GM19372 (cell line): Measurements from ENCODE around the gene NFATC2.

Source experiments
- ATAC-seq: cut with Tn5 transposase; IDR thresholded peaks from one replicate; pipeline ENCODE4 v1.9.1; 2021; ENCODE audit warnings: mild to moderate bottlenecking, low read depth, moderate library complexity; ENCODE audit not compliant: unreplicated experiment

Gene NFATC2

DNA sequence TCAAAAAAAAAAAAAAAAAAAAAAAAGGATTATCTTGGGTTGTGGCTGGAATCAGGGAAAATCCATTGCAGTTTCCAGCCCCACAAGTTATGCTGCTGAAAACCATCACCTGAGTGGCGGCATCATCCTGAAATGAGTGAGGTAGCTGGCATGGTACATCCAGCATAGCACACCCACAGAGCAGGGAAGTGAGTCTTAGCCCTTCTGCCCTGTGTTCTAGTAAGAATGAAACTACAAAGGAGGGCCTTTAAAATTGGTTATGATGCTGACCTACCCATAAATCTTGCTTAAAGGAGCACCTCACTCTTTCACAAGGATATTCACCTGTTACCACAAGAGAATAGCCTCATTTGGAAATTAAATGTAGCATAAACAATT is 119.2 kb downstream of the NFATC2 start:
- no peak for ATAC-seq

DNA sequence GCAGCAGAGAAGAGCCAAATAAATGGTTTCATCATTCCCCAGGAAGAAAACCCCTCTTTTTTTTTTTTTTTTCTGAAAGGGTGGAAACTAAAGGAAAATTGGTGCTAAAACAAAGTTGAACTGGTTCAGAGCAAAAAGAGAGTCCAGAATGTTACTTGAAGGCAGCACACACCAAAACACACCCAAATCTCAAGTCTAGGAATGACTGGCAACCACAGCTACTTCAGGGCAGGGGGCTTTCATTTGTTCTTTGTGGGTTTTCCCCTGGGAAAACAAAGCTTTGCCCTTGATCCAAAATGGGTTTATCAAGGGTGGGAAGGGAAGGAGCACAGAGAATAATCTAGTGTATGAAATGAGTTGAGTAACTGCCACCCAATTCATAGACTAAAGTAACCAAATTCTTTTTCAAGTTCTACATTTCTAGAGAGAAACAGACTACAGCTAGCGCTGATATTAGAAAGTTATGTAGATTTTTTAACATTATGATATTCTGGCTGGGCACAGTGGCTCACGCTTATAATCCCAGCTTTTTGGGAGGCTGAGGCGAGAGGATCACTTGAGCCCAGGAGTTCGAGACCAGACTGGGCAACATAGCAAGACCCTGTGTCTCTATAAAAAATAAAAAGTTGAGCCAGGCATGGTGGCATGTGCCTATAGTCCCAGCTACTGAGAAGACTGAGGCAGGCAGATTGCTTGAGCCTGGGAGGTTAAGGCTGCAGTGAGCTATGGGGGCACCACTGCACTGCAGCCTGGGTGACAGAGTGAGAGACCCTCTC is 119.8 kb downstream of the NFATC2 start:
- no peak for ATAC-seq

DNA sequence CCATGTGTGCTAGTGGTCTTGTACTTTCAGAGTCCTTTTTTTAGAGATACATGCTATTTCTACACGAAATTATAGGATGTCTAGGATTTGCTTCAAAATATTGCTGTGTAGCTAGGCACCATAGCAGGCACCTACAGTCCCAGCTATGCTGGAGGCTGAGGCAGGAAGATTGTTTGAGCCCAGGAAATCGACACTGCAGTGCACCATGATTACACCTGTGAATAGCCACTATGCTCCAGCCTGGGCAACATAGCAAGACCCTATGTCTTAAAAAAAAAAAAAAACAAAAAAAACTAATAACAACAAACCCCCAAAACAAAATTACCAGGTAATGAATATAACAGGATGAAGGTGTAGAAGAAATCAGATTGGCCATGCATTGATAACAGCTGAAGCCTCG is 121.7 kb downstream of the NFATC2 start:
- ATAC-seq = no peak

DNA sequence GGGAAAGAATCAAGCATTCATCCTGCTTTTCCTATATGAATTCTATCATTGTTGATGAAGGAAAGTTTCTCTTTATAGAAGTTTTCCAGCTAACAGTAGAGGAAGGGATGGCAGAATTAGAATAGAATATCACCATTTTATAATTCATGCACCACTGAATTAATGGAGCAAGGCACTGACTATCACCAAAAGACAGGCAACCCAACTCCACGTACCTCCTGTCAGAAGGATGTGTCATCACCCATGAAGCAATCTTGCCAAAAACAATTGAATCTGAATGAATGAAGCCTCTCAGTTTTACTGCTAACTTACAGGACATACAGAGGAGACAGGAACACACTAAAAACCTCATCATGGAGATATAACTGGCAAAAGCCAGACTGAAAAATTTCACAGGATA is 122.4 kb downstream of the NFATC2 start:
- ATAC-seq = no peak

DNA sequence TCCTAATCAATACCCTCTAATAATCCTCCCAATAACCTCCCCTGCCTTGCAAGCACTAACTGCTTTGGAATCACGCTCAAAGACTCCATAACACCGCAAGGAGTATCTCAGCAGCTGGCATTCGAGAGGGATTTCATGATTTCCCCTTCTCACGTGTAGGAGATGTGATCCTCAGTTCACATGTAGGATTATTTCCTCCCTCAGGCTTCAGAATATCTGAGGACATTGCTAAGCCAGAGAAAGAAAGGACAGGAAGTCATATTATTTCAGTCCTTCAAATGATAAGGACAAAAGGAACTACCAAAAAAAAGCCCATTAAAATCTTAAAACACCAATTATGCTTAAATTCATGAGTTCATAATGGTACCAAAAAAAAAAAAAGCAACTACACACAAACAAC is 122.9 kb downstream of the NFATC2 start:
- no peak for ATAC-seq

DNA sequence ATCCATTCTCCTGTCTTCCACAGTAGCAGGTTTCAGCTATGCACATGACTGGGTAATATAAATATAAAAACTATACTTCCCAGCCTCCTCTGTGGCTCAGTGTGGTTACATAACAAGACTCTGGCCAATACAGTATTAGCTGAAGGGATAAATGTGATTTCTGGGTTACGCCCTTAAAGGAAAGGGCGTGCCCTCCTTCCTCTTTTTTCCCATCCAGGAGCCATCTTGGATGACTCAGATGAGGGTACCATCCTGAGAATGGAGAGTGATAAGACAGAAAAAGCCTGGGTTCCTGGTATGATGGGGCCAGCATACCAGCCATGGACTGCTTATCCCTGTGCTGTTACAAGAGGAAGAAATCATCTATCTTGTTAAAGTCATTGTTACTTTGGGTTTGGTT is 123.3 kb downstream of the NFATC2 start:
- ATAC-seq = no peak

DNA sequence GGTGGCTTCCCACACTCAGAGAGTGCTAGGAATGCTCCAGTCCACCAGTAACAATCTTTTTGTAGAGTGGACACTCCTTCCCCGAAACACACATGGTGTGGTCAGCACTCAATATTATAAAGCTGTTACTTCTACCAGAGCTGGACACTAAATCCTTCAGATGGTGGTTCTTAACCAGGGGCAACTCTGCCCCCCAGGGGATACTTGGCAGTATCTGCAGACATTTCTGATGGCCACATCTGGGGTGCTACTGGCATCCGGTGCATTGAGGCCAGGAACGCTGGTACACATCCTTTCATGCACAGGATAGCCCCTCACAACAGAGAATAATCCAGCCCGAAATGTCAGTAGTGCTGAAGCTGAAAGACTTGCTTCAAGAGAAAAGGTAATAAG is 124.4 kb downstream of the NFATC2 start:
- ATAC-seq = no peak

DNA sequence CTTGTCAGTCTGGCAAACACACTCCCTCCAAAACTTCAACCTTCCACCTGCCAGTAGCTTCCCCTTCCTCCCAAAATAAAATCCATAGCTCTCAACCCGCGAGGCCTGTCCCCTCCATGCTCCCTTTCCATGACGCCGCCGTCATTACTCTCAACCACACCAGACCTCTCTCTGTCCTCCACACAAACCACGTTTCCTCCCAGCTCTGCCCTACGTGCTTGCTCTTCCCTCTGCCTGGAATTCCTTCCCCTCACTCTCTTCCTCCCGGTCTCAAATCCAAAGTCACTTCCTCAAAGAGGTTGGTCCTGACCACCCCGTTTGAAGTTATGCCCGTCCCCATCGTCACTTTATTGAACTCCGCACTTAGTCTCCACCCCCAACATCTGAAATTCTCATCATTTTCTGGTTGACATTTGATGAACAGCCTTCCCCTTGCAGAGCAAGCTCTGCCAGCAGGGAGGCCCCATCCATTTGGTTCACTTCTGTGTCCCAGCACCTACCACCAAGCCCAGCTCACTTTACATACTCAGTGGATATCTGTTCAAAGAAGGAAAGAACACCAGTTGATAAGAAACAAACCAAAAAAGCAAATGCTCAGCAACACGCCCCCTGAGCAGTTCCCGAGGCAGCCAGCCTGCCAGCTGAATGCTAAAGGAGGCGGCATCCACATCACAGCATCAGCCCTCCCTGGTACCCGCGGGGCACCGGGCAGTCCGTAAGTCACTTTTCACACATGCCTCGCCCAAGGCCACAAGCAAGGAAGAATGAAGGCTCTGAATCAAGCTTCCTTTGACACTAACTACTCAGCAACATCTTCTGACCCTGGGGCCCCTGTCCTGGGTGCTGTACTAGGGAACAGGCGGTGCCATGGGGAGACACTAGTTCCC is 125.0 kb downstream of the NFATC2 start:
- no peak for ATAC-seq

DNA sequence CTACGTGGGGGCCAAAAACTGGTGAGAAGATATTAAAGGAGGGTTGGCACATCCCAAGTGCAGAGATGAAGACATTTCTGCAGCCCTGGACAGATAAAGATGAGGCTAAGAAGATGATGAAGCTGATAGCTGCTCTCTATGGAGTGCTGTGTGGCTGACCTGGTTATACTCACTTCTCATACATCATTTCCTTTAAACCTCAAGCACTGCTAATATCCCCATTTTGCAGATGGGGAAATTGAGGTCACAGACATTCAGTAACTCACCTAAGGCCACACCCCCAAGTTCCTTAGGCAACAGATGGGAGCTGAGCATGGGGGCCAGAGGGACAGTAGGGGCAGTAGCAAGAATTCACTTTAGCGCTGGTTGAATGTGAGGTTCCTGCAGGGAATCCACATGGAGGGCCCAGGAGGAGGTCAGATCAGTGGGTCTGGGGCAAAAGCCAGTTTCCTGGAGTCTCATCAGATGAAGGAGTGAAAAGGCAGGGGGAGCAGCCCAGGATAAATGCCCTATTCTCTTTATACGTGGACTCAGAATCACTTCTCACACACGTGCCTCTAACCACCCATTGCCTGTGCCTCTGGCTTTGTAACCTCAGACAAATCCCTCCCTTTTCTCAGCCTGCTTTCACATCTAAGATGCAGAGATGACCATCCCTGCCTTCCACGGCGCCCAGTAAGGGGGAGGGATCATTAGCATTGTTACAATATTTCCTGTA is 125.8 kb downstream of the NFATC2 start:
- ATAC-seq = no peak

DNA sequence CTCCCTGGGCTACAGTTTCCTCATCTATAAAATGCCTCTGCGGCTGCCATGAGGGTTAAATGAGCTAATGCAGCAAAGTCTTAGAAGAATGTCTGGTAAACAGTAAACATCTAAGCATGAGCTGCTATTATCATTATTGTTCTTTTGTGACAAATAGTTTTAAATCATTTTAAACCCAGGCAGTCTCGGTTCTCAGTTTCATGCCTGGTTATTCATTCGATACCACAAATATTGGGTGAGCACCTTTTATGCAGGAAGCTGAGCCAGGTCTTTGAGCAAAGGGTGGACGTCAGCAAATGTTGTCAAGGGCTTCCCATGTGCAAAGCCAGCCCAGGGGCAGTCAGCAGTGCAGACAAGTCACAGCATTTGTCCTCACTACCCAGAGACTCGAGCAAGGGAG is 128.7 kb downstream of the NFATC2 start:
- no peak for ATAC-seq

DNA sequence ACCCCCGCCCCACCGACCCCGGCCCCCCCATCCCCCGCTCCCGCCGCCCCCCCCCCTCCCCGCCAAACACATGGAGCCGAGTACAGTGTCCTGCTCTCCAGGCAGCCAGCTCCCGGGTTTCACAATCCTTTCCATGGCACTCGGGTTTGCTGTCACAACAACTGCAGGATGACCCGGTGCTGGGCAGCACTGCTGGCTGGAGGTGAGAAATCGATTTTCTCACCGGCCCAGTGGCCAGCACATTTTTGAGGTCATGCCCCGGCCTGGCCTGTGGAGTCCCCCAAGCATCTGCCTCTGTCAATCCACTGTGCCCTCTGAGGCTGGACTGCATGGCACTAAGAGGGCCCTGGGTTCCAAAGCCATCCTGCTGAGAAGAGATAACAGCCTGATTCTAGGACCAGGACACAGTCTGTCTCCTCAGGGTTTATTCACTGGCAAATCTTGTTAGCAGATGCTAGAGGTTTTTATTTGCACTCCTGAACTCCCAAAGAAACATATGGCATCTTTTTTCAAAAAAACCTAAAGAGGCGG is 129.5 kb downstream of the NFATC2 start:
- no peak for ATAC-seq

DNA sequence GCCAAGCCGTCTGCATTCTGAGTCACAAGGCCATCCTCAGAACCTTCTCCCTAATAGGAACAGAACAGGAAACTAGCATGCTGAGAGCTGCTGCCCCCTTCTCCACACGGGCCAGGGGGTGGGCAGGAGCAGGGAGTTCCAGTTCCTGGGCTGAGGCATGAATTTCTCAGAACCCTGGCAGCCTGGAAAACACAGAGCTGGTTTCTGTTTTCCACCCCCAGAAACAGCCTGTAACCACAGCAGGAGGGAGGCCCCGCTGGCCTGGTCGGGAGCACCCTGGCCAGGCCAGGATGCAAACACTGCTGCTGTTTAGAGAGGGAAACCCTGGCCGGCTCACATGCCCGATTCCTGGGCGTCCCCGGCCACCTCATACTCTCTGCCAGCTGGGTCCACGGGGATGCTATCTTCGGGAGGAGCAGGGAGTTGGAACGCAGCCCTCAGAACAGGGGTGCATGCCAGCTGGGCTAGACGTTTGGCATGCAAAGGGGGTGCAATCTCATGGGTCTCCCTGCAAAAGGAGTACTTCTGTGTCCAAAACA is 130.1 kb downstream of the NFATC2 start:
- no peak for ATAC-seq

DNA sequence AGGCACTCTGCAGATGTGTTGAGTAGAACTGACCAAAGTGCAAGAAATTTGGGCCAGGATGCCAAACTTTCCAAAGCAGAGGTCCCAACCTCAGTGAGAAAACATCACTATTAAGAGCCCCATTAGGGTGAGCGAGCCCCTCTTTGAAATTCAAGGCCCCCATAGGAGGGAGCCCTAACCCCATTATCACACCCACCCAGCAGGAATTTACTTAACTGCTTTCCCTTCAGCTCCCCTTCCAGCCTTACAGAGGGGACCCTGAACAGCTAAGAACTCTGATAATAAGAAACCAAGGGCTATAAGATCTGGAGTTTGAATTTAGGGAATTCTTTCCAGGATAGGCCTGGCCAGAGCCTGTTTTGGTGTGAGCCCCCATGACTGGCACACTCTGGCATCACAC is 130.6 kb downstream of the NFATC2 start:
- no peak for ATAC-seq

DNA sequence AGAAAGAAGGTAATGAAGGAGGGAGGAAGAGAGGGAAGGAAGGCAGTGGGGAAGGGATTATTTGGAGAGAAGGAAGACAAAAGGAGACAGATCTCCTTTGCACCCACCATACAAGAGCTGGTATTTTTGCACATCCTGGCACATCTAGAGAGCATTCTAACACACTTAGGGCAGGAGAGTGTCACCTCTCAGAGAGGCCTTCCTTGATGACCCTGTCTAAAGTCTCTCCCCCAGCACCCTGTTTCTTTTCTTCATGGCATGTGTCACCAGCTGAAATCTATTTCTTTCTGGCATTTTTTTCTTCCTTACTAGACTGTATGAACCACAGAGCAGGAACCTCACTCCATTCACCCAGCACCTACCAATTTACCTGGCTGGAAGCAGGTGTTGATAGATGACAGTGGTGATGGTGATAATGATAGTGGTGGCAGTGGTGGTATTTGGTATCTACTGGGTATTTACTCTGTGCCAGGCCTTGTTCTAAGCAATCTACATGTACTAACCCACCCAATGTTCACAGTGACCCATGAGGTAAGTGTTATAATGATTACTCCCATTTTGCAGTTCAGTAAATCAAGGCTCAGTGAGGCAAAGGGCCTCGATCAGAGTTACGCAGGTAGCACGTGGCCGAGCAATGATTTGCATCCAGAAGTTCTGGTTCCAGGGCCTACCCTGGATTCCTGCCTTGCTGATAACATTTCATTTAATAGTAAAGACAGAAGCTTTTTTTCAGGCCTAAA is 131.8 kb downstream of the NFATC2 start:
- ATAC-seq = no peak

DNA sequence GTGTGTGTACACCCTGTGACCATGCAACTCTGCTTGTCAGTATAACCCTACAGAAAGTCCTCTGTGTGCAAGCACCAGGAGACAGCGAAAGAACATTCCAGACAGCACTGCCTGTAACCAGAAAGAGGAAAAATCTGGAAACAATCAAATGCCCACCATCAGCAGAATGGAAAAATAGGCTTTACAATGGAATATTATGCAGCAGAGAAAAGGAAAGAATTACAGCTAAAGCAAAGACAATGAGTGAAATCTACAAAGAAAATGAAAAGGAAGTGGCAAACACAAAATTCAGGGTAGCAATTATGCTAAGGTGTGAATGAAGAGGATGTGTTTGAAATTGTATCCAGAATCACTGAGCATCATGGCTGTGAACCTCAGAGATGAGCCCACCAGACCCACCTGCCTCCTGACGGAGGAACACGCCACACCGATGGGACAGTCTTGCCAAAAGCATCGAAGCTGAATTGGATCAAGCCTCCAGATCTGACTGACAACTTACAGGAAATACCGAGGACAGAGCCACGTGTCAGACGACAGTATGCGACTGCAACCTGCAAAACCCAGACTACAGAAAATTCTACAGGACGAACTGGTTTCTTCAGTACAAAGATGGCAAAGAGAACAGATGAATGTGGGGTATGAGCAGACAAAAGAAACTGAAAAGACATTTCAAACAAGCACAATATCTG is 133.2 kb downstream of the NFATC2 start:
- ATAC-seq = no peak

DNA sequence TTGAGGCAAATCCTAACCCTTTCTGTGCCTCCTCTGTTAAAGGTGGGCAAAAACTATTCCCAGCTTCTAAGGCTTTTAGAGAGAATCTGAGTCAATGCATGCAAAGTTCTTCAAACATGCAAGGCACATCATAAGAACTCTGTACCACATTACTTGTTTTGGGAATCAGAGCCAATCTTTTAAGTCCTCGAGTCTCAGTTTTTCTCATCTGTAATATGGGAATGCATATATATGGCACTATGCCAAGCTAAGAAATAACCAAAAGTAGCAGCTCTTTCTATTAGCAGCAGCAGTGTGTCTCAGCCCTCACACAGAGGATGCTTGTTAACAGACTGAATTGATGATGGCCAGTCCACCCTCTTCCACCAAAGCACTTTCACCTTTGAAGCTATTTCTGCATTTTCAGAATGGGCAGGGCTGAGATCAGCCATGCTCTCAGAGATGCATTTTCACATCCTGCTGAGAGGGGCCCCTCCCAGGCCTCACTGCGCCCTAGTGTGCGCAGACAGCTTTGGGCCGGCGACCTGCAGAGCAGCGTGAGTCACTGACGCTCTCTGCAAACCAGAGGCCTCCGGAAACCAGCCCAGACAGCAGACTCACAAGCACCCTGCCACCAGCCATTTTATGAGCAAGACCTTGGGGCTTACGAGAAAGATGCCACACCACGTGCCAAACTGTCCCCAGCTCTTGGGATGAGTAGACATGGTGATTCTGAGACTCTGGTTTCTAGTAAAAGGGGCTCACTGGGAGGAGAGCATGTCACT is 138.0 kb downstream of the NFATC2 start:
- peak; percentile 79 for ATAC-seq

DNA sequence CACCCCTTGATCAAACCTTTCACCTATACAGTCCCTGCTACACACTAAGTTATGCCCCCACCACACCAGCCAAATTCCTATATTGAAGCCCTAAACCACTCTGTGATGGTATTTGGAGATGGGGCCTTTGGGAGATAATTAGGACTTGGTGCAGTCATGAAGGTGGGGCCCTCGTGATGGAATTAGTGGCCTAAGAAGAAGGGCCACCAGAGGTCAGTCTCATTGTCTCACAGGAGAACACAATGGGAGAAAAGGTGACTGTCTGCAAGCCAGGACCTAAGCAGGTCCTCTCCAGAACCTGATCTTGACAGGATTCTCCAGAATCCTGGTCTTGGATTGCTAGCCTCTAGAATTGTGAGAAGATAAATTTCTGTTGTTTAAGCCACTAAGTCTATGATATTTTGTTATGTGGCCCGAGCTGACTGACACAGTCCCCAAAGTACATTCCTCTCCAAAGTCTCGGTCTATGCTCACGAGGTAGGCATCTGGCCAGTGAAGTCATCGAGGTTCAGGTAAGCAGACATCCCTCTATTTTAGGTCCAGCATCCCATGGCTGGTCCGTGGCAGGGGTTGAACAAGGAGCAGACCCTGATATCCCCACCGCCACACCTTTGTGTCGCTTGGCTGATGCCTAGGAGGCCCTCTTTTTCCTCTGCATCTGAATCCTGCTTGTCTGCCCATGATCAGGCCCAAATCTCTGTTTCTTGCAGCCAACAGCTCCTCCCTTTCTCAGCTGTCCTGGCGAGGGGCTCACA is 138.9 kb downstream of the NFATC2 start:
- no peak for ATAC-seq

DNA sequence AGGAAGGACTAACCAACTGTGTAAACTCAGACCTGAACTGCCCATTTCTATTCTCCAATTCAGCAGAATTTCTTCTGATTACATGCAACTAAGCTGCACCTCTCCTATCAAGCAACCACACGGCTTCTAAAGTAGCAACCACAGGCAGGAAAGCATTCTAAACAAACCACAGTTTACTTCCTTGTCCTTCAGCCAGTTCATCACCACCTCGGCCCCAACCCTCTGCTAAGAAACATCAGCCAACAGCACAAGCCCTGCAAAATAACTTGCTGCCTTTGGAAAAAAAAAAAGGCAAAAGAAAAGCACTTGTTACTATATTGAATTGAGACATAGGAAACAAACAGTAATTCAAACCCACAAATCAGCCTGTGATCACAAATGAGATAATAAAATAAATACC is 140.3 kb downstream of the NFATC2 start:
- ATAC-seq = no peak
